ENCODE data around the gene CYB5A.

Gene CYB5A

DNA sequence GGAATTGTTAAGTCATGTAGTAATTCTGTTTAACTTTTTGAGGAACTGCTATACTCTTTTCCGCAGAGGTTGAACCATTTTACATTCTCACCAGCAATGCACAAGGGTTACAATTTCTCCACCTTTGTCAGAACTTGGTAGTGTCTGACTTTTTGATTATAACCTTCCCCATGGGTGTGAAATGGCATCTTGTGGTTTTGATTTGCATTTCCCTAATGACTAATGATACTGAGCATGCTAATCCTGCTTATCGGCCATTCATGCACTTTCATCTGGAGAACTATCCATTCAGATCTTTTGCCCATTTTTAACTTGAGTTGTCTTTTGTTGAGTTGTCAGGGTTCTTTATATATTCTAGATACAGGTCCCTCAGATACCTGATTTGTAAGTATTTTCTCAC lies 47.2 kb downstream of the CYB5A start:
- no peaks in the 10 kb centered on the region for H3K27me3 ChIP-seq (ENCODE audit: insufficient read depth, low read length)
- no peak overlapping the region for H2AFZ ChIP-seq (ENCODE audit: low read depth, low read length)
- no peaks in the 10 kb centered on the region for H3K4me1 ChIP-seq (ENCODE audit: insufficient read depth, low read length)
- H3K4me3 ChIP-seq (ENCODE audit: low read length) = no peak overlapping the region
- no peaks in the 10 kb centered on the region for H3K36me3 ChIP-seq (ENCODE audit: insufficient read depth, low read length)
- no peaks in the 10 kb centered on the region for H3K9me3 ChIP-seq (ENCODE audit: low read length)

DNA sequence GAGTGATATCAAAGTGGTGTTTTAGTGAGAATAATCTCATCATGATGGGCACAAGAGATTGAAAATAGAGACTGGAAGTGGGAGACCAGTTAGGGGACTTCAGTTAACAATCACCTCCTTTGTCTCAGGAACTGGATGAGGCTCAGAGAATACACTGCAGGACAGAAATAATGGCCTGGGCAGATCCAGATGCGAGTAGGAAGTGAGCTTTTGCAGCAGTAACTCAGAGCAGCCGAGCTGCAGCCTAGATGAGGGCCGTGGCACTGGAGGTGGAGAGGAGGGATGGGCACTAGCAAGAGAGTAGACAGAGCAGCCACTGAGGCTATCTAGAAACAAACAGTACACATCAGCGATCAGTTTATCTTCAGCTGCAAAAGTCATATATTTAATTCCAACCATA lies 48.6 kb downstream of the CYB5A start:
- Histone ChIP-seq H2AFZ (ENCODE audit: low read depth, low read length) (no peak overlapping the region), H3K9me3 (ENCODE audit: low read length) (no peaks in the 10 kb centered on the region), H3K36me3 (ENCODE audit: insufficient read depth, low read length) (no peaks in the 10 kb centered on the region), H3K4me1 (ENCODE audit: insufficient read depth, low read length) (no peaks in the 10 kb centered on the region), H3K4me3 (ENCODE audit: low read length) (no peak overlapping the region), H3K27me3 (ENCODE audit: insufficient read depth, low read length) (no peaks in the 10 kb centered on the region)

DNA sequence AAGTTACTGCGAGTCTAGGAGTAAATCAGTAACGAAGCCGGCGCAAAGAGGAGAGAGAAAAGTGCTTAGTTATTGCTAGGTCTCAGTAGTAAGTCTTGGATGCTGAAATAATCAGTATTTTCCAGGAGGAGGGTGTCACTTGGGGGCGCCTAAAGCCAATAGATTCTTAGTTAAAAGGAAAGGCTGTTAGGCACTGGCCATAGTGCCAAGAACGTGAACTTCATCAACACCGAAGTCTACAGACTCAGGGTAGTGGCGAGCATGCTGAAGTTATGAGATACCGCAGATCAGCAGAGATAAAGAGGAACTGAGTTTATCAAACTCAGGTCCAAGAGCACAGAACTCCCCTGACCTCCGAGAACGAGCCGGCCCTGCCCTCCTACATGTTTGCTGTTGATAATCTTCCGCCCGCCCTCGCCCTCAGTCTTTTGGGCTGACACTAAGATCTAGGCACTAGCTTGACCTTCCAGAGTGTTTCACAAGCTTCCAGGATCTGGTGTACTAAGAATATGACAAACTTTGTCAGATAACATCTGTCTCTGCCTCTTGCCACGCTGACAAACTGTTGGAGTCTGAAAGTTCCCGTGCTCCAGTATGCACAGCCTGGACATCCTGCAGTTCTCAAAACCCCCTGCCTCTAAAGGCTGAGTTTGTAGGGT lies 49.2 kb downstream of the CYB5A start:
- Histone ChIP-seq H3K27me3 (ENCODE audit: insufficient read depth, low read length) (no peaks in the 10 kb centered on the region), H3K4me1 (ENCODE audit: insufficient read depth, low read length) (no peaks in the 10 kb centered on the region), H3K4me3 (ENCODE audit: low read length) (no peak overlapping the region), H2AFZ (ENCODE audit: low read depth, low read length) (no peak overlapping the region), H3K36me3 (ENCODE audit: insufficient read depth, low read length) (no peaks in the 10 kb centered on the region), H3K9me3 (ENCODE audit: low read length) (no peaks in the 10 kb centered on the region)

DNA sequence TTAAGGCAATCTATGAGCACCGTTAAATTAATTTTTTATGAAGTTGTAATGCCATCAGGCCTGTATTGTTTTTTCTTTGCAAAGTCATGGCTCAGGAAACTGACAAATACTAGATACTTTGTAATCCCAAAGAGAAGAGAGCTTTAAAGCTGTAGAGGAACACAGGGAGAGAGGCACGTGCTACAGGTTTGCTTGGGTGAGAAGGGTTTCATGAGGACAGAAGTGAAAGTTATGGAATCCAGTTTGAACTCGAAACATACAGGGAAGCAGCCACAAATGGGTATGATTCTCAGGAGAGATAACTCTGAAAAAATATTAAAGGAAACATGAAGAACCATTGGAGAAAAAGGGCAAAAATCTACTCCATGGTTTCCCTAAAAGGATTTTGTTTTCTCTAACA lies 49.8 kb downstream of the CYB5A start:
- no peaks in the 10 kb centered on the region for H3K9me3 ChIP-seq (ENCODE audit: low read length)
- H3K4me1 ChIP-seq (ENCODE audit: insufficient read depth, low read length) = no peaks in the 10 kb centered on the region
- H3K36me3 ChIP-seq (ENCODE audit: insufficient read depth, low read length) = no peaks in the 10 kb centered on the region
- H3K4me3 ChIP-seq (ENCODE audit: low read length) = no peak overlapping the region
- peaks cover 2% of the 10 kb centered on the region for H3K27me3 ChIP-seq (ENCODE audit: insufficient read depth, low read length)
- no peak overlapping the region for H2AFZ ChIP-seq (ENCODE audit: low read depth, low read length)

DNA sequence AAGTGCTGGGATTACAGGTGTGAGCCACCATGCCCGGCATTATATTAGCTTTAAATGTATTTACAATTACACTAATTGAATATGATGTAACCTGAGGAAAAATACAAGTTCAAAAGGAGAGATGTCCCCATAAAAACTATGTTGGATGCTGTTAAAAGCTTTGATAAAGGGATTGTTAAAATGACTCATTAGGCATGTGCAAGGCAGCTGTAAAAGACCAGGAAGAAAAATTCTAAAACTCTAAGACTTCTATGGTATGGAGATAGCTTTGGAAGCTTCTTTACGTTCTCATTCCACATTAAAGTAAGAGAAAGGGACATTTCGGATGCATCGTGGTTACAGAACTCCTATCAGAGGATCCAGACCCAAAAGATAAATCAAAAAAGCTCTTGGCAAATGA lies 50.3 kb downstream of the CYB5A start:
- no peaks in the 10 kb centered on the region for H3K36me3 ChIP-seq (ENCODE audit: insufficient read depth, low read length)
- H3K4me3 ChIP-seq (ENCODE audit: low read length) = no peak overlapping the region
- peaks cover 2% of the 10 kb centered on the region for H3K27me3 ChIP-seq (ENCODE audit: insufficient read depth, low read length)
- no peaks in the 10 kb centered on the region for H3K9me3 ChIP-seq (ENCODE audit: low read length)
- H2AFZ ChIP-seq (ENCODE audit: low read depth, low read length) = no peak overlapping the region
- no peaks in the 10 kb centered on the region for H3K4me1 ChIP-seq (ENCODE audit: insufficient read depth, low read length)

DNA sequence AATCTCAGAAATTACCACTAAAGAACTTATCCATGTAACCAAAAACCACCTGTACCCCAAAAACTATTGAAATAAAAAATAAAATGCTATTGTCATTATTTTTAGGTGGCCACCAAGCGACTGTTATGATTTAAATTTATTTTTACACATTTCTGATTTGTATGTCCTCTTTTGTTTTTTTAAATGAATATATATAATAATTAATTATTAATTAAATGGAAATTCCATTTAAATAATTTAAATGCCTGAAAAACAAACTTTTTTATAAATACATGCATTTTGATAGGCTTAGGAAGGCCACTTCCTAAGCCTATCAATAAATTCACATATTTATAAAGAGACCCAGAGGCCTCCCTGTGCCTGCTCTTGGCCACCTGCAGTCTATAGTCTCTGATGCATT lies 52.2 kb downstream of the CYB5A start:
- no peak overlapping the region for H2AFZ ChIP-seq (ENCODE audit: low read depth, low read length)
- H3K4me1 ChIP-seq (ENCODE audit: insufficient read depth, low read length) = peaks cover 1% of the 10 kb centered on the region
- H3K4me3 ChIP-seq (ENCODE audit: low read length) = no peak overlapping the region
- H3K36me3 ChIP-seq (ENCODE audit: insufficient read depth, low read length) = no peaks in the 10 kb centered on the region
- H3K9me3 ChIP-seq (ENCODE audit: low read length) = no peaks in the 10 kb centered on the region
- peaks cover 2% of the 10 kb centered on the region for H3K27me3 ChIP-seq (ENCODE audit: insufficient read depth, low read length)

DNA sequence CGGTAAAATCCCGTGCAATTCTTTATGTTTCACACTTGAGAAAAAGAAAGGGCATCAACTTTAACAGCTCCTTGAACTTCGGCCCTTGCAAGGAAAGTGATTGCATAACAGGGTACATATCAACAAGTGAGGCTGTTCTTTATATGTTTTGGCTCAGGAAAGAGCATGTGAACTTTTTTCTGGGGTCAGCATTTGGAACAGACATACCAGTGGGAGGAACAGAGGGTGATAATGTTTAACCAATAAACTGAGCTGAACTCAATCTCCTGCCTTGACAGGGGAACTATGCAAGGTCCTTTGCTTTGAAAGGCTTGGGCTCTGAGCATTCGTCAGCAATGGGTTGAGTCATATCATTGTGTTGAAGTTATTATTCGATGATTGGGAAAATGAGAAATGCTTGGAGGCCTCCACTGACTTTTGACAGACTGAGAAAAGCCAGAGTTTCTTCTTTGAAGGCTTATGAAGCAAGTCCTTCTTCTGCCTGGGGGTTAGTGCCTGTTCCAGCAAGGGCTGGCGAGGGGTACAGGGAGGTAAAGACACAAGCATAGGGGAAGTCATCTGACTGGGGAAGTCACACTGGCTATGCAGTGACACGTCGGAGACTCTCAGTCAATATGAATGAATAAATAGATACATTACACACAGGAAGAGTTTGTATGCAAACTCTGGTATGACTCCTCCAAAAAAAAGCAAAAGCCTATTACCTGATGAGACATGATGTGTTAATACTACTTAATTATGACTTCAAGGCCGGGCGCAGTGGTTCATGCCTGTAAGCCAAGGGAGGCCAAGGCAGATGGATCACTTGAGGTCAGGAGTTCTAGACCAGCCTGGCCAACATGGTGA lies 57.2 kb downstream of the CYB5A start:
- Histone ChIP-seq H3K27me3 (ENCODE audit: insufficient read depth, low read length) (peaks cover 2% of the 10 kb centered on the region), H3K4me1 (ENCODE audit: insufficient read depth, low read length) (peaks cover 7% of the 10 kb centered on the region), H3K4me3 (ENCODE audit: low read length) (no peak overlapping the region), H2AFZ (ENCODE audit: low read depth, low read length) (no peak overlapping the region), H3K9me3 (ENCODE audit: low read length) (no peaks in the 10 kb centered on the region), H3K36me3 (ENCODE audit: insufficient read depth, low read length) (no peaks in the 10 kb centered on the region)

DNA sequence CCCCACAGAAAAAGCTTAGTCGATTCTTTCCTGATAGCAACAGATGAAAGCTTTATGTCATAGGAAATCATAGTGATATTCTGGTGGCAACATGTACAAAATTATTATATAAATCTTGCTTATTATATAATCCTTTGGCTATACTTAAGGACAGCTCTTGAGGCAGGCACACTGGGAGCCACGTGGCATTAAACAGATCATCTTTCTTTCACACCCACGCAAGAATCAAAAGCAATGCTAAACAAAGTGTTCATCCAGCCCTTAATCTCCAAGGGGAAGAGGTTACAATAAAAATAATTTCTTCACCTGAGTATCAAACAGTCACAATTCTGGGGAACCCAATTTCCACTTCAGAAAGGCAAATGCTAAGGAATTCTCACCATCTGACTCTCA lies 57.8 kb downstream of the CYB5A start:
- H3K4me3 ChIP-seq (ENCODE audit: low read length) = no peak overlapping the region
- H2AFZ ChIP-seq (ENCODE audit: low read depth, low read length) = no peak overlapping the region
- no peaks in the 10 kb centered on the region for H3K9me3 ChIP-seq (ENCODE audit: low read length)
- H3K36me3 ChIP-seq (ENCODE audit: insufficient read depth, low read length) = no peaks in the 10 kb centered on the region
- peaks cover 7% of the 10 kb centered on the region for H3K4me1 ChIP-seq (ENCODE audit: insufficient read depth, low read length)
- H3K27me3 ChIP-seq (ENCODE audit: insufficient read depth, low read length) = peaks cover 2% of the 10 kb centered on the region

DNA sequence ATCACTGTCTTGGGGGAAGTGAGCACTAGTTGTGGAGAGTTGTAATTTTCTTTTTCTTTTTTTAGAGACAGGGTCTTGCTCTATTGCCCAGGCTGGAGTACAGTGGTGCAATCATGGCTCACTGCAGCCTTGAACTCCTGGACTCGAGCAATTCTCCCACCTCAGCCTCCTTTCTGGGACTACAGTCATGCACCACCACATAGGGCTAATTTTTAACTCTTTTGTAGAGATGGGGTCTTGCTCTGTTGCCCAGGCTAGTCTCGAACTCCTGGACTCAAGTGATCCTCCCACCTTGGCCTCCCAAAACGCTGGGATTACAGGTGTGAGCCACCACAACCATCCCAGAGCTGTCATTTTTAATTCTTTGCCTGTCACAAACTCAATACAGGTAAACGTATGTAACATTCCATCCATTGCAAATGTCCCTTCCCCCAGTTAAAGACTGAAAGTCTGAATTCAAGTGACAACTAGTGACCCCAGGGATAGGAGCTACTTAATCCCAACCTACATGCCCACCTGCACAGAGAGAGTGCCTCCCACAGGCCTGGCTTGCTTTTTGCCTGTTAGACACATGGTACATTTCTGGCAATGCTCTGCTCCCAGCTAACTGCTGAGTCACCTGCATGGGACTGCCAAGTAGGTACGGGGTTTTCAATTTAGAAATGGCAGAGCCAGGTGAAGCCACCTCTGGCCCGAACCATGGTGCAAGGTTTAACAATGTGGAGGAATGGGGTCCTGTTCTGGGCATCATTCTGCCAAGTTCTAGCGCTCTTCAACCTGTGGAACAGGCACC lies 60.6 kb downstream of the CYB5A start:
- Histone ChIP-seq H3K4me3 (ENCODE audit: low read length) (no peak overlapping the region), H3K9me3 (ENCODE audit: low read length) (no peaks in the 10 kb centered on the region)

DNA sequence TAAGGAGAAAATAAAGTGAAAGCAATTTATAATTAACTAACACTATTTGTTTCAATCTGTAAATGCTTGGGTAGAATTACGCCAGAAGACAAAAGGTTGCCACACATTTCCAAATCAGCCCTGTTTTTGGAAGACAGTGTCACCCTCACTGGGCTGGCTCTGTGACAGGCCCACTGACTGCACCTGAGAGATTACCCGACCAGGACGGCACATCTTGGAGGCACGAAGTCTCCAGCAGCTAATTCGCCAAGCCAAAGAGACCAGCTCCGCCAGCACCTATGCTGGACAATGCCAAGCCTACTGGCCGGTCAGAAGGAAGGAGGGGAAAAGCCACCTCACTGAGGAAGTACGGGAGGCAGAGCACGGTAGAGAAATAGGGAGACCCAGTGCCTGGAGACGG lies 61.9 kb downstream of the CYB5A start:
- H3K36me3 ChIP-seq (ENCODE audit: insufficient read depth, low read length) = no peaks in the 10 kb centered on the region
- H3K9me3 ChIP-seq (ENCODE audit: low read length) = no peaks in the 10 kb centered on the region
- H2AFZ ChIP-seq (ENCODE audit: low read depth, low read length) = no peak overlapping the region
- no peaks in the 10 kb centered on the region for H3K27me3 ChIP-seq (ENCODE audit: insufficient read depth, low read length)
- peaks cover 7% of the 10 kb centered on the region for H3K4me1 ChIP-seq (ENCODE audit: insufficient read depth, low read length)
- no peak overlapping the region for H3K4me3 ChIP-seq (ENCODE audit: low read length)

More for the DNA sequence above, 60.6 kb downstream of the CYB5A start:
- Histone ChIP-seq H3K36me3 (ENCODE audit: insufficient read depth, low read length) (no peaks in the 10 kb centered on the region), H3K4me1 (ENCODE audit: insufficient read depth, low read length) (peaks cover 7% of the 10 kb centered on the region), H2AFZ (ENCODE audit: low read depth, low read length) (no peak overlapping the region), H3K27me3 (ENCODE audit: insufficient read depth, low read length) (no peaks in the 10 kb centered on the region)

DNA sequence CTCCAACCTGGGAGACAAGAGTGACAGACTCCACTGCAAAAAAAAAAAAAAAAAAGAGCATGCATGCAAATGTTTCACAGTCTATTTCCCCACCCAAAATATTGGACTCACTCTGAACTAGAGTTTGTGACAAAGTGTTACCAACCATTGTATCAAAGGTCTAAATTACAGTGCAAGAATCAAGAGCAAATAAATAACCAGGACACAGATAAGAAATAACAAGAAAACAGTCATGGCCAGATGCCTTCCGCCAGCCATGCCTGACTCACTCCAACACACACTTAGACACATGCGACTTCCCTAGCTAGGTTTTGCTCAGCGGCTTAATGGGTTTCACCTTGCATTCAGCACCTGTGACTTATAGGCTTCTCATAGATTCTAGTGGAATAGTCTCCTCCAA lies 62.8 kb downstream of the CYB5A start:
- no peaks in the 10 kb centered on the region for H3K27me3 ChIP-seq (ENCODE audit: insufficient read depth, low read length)
- no peaks in the 10 kb centered on the region for H3K4me1 ChIP-seq (ENCODE audit: insufficient read depth, low read length)
- no peaks in the 10 kb centered on the region for H3K9me3 ChIP-seq (ENCODE audit: low read length)
- H3K4me3 ChIP-seq (ENCODE audit: low read length) = no peak overlapping the region
- no peak overlapping the region for H2AFZ ChIP-seq (ENCODE audit: low read depth, low read length)
- no peaks in the 10 kb centered on the region for H3K36me3 ChIP-seq (ENCODE audit: insufficient read depth, low read length)

DNA sequence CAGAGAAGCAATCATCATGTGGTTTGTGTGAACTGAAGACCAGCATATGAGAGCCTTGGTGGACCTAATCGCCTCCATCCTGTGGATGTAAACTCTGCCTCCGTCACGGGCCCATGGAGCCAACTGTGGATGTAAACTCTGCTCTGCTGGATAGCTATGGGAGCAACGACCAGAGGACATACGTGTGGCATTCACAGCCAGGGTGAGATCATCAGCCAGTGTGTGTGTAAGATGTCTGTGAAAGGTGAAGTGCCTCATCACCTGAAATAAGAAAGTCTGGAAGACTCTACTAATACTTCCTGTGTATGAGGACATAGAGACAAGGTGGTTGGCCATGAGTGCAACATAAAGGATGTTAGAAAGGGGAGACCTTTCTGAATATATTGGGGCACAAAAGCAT lies 63.5 kb downstream of the CYB5A start:
- H3K9me3 ChIP-seq (ENCODE audit: low read length) = no peaks in the 10 kb centered on the region
- H3K27me3 ChIP-seq (ENCODE audit: insufficient read depth, low read length) = no peaks in the 10 kb centered on the region
- no peaks in the 10 kb centered on the region for H3K4me1 ChIP-seq (ENCODE audit: insufficient read depth, low read length)
- no peak overlapping the region for H2AFZ ChIP-seq (ENCODE audit: low read depth, low read length)
- no peak overlapping the region for H3K4me3 ChIP-seq (ENCODE audit: low read length)
- no peaks in the 10 kb centered on the region for H3K36me3 ChIP-seq (ENCODE audit: insufficient read depth, low read length)

DNA sequence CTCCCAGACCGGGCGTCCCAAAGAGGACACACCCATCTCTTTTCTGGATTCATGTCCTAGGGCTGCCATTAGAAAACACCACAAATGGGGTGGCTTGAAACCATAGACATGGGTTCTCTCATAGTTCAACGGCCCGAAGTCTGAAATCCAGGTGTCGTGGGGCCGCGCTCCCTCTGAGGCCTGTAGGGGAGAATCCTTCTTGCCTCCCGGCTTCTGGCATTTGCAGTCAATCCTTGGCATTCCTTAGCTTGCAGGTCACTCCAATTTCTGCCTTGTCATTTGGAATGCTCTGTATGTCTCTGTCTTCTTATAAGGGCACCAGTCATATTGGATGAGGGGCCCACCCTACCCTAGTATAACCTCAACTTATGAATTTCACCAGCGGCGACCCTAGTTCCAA lies 65.1 kb downstream of the CYB5A start:
- Histone ChIP-seq H3K27me3 (ENCODE audit: insufficient read depth, low read length) (no peaks in the 10 kb centered on the region), H3K36me3 (ENCODE audit: insufficient read depth, low read length) (no peaks in the 10 kb centered on the region), H2AFZ (ENCODE audit: low read depth, low read length) (no peak overlapping the region), H3K4me3 (ENCODE audit: low read length) (no peak overlapping the region), H3K9me3 (ENCODE audit: low read length) (no peaks in the 10 kb centered on the region), H3K4me1 (ENCODE audit: insufficient read depth, low read length) (no peaks in the 10 kb centered on the region)
